ENCODE results near the gene MANBA.

Gene MANBA

GRCh38 chr4:102693262-102693850, 67.4 kb downstream of the MANBA start:
- in situ Hi-C loops (cut with HindIII; ENCODE audit: low pct_ligation_motif_present, low pct_unique_long_range_greater_than_20kb, low sequenced_read_pairs) = no loop called here
- DNase-seq = no peak

DNA sequence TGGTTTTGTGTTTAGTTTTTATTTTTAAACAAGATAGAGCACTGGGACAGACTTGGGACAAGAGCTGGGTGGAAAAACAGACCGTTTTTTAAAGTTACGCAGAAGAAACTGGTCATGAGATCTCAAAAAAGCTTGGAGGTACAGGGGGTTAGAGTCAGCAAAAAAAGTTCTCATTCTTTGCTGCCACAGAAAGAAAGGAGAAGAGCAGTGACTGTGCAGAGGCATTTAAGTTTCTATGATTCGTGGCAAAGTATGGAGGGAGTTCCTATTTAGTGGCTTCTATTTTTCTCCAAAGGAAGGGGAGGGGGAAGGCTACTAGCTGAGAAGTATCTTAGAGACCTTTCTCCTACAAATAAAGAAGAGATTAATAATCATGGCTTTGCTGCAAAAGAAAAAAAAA, 68.3 kb downstream of the MANBA start:
- in situ Hi-C loops (cut with HindIII; ENCODE audit: low pct_ligation_motif_present, low pct_unique_long_range_greater_than_20kb, low sequenced_read_pairs) = no loop called here
- no peak for DNase-seq

DNA sequence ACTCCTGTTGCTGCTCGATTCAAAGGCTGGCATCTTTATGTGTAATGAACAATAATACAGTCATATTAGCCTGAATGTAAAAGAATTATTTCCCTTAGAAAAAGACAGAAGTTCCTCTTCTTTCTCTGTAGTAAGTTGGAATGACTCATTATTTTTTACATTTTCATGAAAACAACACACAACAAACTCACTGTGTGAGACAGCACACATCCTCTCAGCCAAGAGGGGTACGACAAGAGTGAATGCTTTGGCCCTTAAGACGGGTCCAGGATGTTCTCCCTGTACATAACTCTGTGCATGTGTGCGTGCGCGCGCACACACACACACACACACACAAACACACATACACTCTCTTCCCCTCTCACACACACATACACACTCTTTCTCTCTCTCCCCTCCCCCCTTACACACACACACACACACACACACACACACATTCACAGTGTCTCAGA, 72.8 kb downstream of the MANBA start:
- in situ Hi-C loops (cut with HindIII; ENCODE audit: low pct_ligation_motif_present, low pct_unique_long_range_greater_than_20kb, low sequenced_read_pairs) = no loop called here
- DNase-seq = no peak

DNA sequence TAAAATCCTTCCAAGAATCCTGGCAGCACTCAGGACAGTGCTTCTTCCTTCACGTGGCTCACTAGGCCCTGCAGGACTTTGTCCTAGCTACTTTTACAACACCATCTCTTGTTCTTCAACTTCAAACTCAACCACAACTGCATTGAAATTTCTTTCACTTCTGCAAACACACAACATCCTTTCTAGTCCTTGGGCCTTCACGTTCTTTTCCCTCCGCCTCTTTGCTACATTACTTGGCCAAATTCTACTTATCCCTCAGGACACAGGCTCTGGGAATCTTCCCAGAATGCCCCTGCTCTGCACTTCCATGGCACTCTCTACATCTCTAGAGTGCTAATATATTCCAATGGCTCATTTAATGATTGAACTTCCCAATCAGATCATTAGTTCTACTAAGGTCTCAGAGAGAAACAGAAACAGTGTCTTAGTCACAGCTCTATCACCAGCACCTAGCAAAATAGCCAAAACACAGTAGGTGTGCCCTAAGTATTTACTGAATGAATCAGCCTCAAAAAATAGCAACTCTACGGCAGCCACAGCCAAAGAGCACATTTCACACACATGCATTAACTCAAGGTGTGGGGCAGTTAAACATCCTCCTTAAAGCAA, 73.3 kb downstream of the MANBA start:
- no peak for DNase-seq
- in situ Hi-C loops (cut with HindIII; ENCODE audit: low pct_ligation_motif_present, low pct_unique_long_range_greater_than_20kb, low sequenced_read_pairs) = no loop called here

GRCh38 chr4:102685768-102686167, 75.0 kb downstream of the MANBA start:
- in situ Hi-C loops (cut with HindIII; ENCODE audit: low pct_ligation_motif_present, low pct_unique_long_range_greater_than_20kb, low sequenced_read_pairs) = no loop called here
- no peak for DNase-seq

DNA sequence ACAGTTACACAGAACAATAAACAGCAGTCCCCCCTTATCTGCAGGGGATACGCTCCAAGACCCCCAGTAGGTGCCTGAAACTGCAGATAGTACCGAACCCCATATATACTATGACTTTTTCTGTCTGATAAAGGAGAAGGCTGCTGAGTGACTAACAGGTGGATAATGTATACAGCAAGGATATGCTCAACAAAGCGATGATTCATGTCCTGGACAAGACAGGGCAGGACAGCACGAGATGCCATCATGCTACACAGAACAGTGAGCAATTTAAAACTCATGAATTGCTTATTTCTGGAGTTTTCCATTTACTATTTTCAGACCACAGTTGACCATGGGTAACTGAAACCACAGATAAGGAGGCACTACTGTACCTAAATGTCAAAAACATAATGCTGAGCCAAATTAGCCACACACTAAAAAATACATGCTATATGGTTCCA, 76.1 kb downstream of the MANBA start:
- in situ Hi-C loops (cut with HindIII; ENCODE audit: low pct_ligation_motif_present, low pct_unique_long_range_greater_than_20kb, low sequenced_read_pairs) = no loop called here
- DNase-seq = peak; percentile 7

DNA sequence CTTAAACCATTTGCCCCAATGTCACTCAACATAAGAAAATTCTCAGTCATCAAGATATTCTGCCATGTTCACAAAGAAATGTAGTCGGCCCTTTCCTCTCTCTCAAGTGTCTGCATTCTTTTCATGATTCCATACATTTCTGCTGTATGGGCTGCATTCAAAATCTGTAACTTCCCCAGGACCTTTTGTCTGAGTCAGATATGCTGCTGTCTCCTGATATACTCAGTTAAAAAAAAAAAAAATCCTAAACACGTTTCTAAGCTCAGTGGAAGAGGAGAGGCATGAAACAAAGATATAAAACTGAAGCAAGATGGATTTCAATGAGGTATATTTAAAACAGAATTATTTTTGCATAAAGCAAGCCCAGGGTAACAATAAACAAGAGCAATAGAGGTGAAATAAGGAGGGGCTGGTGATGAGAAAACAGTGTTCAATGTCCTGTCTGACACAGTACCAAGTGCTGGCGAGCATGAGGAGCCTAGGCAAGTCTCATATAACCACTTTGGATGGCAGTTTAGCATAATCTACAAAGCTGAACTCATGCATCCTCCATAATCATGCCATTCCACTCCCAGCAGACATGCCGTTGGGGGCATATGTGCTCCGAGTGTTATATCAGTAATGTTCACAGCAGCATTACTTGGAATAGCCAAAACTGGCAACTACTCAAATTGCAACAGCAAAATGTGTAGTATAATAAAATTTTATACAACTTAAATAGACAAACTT, 76.7 kb downstream of the MANBA start:
- in situ Hi-C loops (cut with HindIII; ENCODE audit: low pct_ligation_motif_present, low pct_unique_long_range_greater_than_20kb, low sequenced_read_pairs) = no loop called here
- no peak for DNase-seq

DNA sequence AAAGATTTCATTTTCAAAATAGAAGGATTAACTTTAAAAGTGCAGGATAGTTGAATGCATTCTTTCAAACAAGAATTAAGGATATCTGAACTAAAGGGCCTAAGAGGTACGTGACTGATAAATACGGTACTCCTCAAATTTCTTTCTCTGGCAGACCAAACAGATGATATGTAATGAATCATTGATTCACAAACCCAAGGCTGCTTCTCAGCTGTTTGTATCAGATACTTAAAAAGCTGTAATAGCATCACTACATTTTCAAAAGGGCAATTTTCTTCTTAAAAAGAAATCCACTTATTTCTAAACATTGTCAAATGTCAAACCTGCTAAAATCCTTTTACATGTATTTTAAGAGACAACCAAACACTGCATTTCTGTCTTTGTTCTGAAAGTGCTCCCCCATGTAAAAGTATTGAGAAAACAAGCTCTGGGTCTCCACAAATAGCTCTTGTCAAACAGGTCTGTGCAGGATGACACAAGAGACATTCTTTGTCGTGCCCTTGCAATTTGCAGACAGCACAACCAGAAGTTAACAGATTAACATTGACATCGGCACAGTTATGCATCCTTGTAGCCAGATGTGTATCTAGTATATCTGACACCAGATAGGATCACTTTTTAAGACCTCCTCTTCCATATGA, 82.0 kb downstream of the MANBA start:
- in situ Hi-C loops (cut with HindIII; ENCODE audit: low pct_ligation_motif_present, low pct_unique_long_range_greater_than_20kb, low sequenced_read_pairs) = no loop called here
- no peak for DNase-seq

DNA sequence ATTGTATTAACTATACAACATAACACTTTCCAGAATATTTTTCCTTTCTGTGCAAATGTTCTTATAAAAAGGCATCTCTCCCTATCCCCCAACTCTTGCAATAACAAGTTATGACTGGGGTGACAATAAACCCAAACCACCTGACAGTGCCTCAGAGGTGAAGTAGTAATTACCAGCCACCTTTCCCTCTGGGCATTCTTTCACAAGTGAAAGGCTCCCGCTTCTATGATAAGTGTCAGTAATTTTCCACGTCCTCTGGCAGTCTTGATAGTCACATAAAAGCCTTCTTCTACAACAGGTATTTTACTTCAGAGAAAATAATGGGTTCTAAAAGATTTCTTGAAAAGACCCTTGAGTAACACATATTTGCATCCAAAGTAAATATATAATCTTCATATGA, 82.7 kb downstream of the MANBA start:
- no peak for DNase-seq
- in situ Hi-C loops (cut with HindIII; ENCODE audit: low pct_ligation_motif_present, low pct_unique_long_range_greater_than_20kb, low sequenced_read_pairs) = no loop called here

GRCh38 chr4:102675141-102675540, 85.6 kb downstream of the MANBA start:
- DNase-seq = no peak

DNA sequence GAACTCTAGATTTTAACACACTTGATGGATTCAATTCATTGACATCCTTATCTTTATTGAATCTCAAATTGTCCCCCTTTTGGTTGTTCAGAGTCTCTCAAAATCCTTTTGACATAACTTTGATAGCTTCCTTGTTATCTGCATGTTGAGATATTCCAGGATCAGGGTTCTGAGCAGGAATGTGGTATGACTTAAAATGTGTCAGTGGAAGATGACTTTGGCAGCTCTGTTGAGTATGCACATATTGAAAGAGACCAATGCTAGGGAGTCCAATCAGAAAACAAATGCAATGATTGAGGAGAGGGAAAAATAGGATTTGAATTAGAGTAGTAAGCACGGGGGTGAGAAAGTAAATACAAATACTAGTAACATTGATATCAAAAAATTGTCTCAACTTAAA, 93.8 kb downstream of the MANBA start:
- no peak for DNase-seq
- in situ Hi-C loops (cut with HindIII; ENCODE audit: low pct_ligation_motif_present, low pct_unique_long_range_greater_than_20kb, low sequenced_read_pairs) = no loop called here

More at GRCh38 chr4:102675141-102675540, 85.6 kb downstream of the MANBA start:
- in situ Hi-C loops (cut with HindIII; ENCODE audit: low pct_ligation_motif_present, low pct_unique_long_range_greater_than_20kb, low sequenced_read_pairs) = no loop called here

DNA sequence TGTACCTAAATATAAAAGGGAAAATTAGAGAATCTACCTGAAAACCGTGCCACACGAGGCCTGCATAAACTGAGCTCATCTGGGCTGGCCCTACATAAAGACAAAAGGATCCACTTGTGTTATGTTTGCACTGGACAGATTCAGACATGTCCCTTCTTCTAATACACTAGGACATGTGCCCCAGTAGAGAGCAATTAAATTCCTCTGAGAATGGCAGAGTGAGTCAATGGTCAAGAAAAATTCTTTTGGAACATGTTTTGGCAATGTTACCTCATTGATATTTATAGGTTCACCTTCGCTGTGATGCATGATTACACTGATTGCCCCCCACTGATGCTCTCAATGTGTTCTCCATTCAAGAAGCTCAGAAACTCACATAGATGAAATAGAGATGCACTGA, 95.2 kb downstream of the MANBA start:
- DNase-seq = no peak
- in situ Hi-C loops (cut with HindIII; ENCODE audit: low pct_ligation_motif_present, low pct_unique_long_range_greater_than_20kb, low sequenced_read_pairs) = no loop called here

DNA sequence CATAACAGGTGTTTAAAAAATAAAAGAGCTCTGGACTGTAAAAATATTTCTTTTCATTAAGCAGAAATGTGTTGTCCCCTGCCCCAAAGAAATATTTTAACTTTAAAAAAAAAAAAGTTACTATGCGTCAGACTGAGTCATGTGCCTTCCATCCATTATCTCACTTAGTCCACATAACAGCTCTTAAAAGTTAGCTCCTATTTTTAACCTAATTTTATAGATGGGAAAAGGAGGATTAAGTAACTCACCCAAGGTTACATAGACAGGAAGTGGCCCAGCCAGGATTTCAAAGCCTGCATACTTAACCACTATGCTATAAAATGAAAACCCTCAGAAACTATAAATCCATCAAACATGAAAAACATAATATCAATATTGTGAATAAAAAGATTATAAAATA, 97.7 kb downstream of the MANBA start:
- DNase-seq = no peak
- in situ Hi-C loops (cut with HindIII; ENCODE audit: low pct_ligation_motif_present, low pct_unique_long_range_greater_than_20kb, low sequenced_read_pairs) = no loop called here

DNA sequence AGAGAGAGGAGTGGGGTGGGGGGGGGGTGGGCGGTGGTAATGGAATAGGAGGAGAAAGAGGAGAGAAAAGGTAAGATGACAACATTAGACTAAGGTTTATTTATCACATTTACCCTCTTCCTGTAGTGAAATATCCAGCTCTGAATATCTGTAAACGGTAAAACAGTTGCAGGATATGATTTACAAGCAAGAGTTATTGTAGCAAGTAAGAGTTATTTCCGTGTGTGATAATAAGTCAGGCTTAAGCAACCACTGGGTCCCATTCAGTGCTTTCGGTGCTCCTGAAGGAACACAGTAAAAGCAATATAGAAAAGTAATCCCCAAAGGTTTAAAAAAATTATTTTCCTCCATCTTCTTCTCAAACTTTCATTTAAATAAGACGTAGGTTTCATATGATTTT, 103.6 kb downstream of the MANBA start:
- no peak for DNase-seq
- in situ Hi-C loops (cut with HindIII; ENCODE audit: low pct_ligation_motif_present, low pct_unique_long_range_greater_than_20kb, low sequenced_read_pairs) = no loop called here

GRCh38 chr4:102647117-102647516, 113.7 kb downstream of the MANBA start:
- in situ Hi-C loops (cut with HindIII; ENCODE audit: low pct_ligation_motif_present, low pct_unique_long_range_greater_than_20kb, low sequenced_read_pairs) = no loop called here
- no peak for DNase-seq

GRCh38 chr4:102642631-102643298, 118.0 kb downstream of the MANBA start:
- in situ Hi-C loops (cut with HindIII; ENCODE audit: low pct_ligation_motif_present, low pct_unique_long_range_greater_than_20kb, low sequenced_read_pairs) = no loop called here
- no peak for DNase-seq

DNA sequence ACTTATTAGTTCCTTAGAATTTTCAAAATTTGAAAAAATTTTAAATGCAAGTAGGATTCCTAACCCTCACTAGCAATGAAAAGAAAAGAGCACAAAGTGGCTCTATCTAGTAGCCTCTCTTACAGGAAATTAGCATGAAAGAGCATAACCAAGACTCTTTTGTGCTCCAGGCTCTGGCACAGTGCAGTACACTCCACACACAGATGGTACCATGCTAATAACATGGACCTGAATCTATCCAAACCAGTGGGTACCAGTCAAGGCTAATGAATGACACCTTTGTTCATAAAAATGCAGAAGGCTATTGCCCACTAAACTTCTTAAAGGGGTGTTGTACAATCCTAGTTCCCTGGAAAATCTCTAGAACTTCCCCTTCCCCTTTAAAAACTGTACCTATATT, 119.0 kb downstream of the MANBA start:
- in situ Hi-C loops (cut with HindIII; ENCODE audit: low pct_ligation_motif_present, low pct_unique_long_range_greater_than_20kb, low sequenced_read_pairs) = no loop called here

DNA sequence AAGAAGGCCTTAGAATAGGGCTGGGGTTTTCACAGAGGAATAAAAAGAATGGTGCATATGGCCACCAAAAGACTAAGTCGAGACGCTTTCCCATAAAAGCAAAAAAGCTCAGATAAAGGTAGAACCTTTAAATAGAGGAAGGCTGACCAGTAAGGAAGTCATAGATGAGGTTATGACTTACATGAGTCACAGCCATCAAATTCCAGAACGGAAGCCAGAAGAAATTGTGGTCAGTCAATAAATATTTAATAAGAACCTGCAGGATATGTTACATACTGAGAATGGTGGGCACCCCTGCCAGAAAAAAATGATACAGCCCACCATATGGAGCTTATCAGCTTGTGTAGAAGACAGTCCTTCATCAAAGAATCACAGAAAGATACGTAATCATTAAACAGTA, 120.1 kb downstream of the MANBA start:
- peak; percentile 40 for DNase-seq
- in situ Hi-C loops (cut with HindIII; ENCODE audit: low pct_ligation_motif_present, low pct_unique_long_range_greater_than_20kb, low sequenced_read_pairs) = no loop called here

More for the DNA sequence above, 119.0 kb downstream of the MANBA start:
- no peak for DNase-seq

DNA sequence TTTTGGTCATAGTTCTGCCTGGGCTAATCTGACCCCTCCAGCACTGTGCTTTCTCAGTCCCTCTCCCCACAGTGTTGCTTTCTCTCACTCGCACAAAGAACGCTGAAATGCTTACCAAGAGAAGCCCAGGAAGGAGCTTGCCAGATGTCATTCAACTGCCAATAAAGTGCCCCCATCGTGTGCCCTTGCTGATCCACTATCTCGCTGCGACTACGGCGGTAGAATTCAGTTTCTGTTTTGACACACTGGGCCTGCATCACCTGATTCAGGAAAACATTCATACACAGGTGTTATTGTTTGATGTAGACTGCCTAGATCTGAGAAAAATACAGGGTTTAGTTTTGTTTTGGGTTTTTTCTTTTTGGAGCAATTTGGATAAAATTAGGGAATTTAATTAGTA, 121.2 kb downstream of the MANBA start:
- DNase-seq = no peak
- in situ Hi-C loops (cut with HindIII; ENCODE audit: low pct_ligation_motif_present, low pct_unique_long_range_greater_than_20kb, low sequenced_read_pairs) = no loop called here

Data from ACHN (cell line).